Epithelial cell of esophagus (primary cell): ENCODE data around the gene PLCG2.

Source experiments
- DNase-seq: peaks from one replicate; pipeline ENCODE4 v3.0.0; 2010; ENCODE audit warnings: low read depth
- H3K4me3 ChIP-seq: 2 replicates; pipeline ENCODE4 v1.5.1; 2011; ENCODE audit warnings: mild to moderate bottlenecking, low read length, control low read depth
- CTCF ChIP-seq: IDR thresholded peaks from 2 replicates; pipeline ENCODE4 v1.5.1; 2011; ENCODE audit warnings: low read depth, mild to moderate bottlenecking, low read length, control low read depth, inconsistent platforms; ENCODE audit not compliant: insufficient read depth; ENCODE audit errors: missing control alignments

Gene PLCG2

GRCh38 chr16:81917375-81917774 lies 138.3 kb downstream of the PLCG2 start:
- no peak for DNase-seq
- H3K4me3 ChIP-seq = no peak overlapping the region
- TF ChIP-seq CTCF = no peak

GRCh38 chr16:81918927-81919326 lies 139.8 kb downstream of the PLCG2 start:
- no peak for DNase-seq
- no peak overlapping the region for H3K4me3 ChIP-seq
- no peak for TF ChIP-seq CTCF

- DNase-seq = no peak
- H3K4me3 ChIP-seq = no peak overlapping the region
- no peak for TF ChIP-seq CTCF
These were observed 141.4 kb downstream of the PLCG2 start for GRCh38 chr16:81920498-81920897.

GRCh38 chr16:81921085-81921814 lies 142.2 kb downstream of the PLCG2 start:
- DNase-seq = no peak
- TF ChIP-seq CTCF = no peak
- H3K4me3 ChIP-seq = no peak overlapping the region

- H3K4me3 ChIP-seq = no peak overlapping the region
- DNase-seq = no peak
- TF ChIP-seq CTCF = no peak
These were observed 142.9 kb downstream of the PLCG2 start for GRCh38 chr16:81921843-81922584.

- TF ChIP-seq CTCF = no peak
- no peak for DNase-seq
These were observed 144.2 kb downstream of the PLCG2 start for GRCh38 chr16:81923296-81923695.

More at GRCh38 chr16:81923296-81923695, 144.2 kb downstream of the PLCG2 start:
- H3K4me3 ChIP-seq = no peak overlapping the region
